HG03045 (cell line): ENCODE data around the gene COL23A1.

Experiments
- ATAC-seq: cut with Tn5 transposase; IDR thresholded peaks from one replicate; pipeline ENCODE4 v1.9.1; 2021; ENCODE audit warnings: mild to moderate bottlenecking, moderate library complexity; ENCODE audit not compliant: unreplicated experiment

Gene COL23A1

DNA sequence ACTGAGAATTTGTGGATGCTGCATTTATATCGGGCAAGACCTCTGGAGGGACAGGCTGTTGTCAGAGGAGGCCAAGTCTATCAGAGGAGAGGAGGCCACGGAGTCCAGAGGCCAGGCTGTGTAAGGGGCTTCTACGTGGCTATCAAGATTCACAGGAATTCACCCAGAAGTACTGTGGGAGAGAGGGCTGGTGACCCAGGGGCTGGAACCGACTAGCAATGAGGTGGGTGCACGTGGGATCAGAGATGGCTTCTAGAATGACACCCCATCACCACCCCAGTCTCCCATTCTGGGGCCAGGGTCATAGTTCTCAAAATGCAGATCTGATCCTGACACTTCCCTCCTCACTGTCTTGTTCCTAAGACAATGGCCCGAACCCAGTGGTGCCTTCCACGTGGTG lies 296.4 kb downstream of the COL23A1 start:
- no peak for ATAC-seq

DNA sequence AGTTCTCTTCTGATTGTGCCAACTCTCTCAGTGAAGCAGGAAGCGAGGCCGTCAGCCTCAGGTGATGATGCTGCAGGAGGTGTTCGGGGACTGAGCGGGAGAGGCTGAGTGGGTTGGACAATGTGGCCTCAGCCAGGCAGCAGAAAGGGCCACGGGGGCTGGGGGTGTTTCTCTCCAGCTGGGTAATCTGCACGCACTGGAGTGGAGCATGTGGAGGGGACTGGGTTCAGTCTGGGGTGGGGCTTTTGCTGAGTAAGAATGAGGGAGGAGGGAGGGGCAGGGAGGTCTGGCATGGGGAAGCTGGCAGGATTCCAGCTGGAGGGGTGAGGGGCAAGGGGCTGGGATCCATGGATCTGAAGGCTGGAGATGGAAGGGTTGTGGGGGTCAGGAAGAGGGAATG lies 296.8 kb downstream of the COL23A1 start:
- no peak for ATAC-seq

DNA sequence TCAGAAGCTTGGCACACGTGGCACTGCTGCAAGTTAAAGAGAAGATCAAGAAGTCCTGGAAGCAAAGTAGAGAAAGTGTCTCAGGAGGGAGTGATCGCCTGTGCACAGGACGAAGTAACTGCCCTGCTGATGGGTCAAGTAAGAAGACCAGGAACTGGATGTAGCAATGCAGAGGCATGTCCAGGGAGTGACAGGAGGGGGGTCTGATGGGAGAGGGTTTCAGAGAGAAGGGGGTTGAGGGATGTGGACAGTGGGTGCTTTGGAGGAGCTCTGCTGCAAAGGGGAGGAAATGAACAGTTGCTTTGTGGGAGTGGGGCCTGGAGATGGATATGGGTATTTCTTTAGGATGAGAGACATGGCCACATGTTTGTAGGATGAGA lies 297.4 kb downstream of the COL23A1 start:
- no peak for ATAC-seq

DNA sequence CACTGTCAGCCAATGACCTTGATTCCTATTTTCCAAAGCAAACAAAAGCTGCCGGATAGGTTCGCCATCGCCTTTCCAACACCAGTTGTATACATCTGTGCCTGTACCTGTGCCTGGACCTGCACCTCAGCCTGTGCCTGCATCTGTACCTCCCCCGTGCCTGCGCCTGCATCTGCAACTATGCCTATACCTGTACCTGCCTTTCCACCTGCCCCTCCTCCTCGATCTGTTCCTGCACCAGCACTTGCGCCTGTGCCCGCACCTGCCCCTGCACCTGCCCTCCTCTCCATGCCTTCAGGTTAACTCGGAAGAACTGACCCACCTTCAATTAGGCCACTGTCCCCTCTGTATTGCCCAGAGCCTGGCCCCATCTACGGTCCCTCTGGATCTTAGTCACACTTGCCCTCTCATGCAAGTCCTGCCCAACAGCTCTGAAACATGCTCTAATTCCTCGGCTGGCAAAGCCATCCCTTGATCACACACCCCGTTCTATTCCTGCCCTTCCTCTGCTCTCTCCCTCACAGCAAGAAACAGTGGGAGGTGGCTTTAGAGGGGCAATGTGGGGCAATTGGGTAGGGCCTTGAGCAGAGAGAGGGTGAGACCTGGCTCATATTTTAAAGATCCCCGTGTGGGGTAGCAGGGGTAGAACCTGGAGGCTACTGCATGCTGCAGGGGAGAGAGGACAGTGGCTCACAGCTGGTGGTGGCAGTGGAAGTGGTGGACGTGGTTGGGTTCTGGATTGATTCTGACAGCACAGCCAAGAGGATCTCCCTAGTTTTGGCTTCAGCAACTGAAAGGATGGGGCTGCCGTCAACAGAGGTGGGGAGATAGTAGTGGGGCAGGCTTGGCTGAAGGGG lies 298.0 kb downstream of the COL23A1 start:
- ATAC-seq, result no peak

DNA sequence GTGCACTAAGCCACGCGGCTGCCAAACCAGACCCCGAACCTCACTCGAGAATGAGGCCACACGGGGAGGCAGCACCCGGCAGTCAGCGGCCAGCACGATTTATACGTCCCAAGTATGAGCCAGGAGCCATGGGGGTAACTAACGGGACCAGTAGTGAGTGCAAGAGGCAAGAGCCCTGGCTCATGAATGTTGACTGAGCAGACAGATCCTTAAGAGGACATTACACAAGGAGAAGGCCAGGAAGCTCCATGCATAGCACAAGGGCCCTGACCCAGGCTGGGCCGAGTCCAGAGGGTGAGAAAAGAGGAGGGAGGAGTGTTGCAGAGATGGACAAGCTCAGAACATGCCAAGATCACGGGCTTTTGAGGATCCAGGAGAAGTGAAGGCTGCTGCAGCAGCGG lies 299.0 kb downstream of the COL23A1 start:
- no peak for ATAC-seq

DNA sequence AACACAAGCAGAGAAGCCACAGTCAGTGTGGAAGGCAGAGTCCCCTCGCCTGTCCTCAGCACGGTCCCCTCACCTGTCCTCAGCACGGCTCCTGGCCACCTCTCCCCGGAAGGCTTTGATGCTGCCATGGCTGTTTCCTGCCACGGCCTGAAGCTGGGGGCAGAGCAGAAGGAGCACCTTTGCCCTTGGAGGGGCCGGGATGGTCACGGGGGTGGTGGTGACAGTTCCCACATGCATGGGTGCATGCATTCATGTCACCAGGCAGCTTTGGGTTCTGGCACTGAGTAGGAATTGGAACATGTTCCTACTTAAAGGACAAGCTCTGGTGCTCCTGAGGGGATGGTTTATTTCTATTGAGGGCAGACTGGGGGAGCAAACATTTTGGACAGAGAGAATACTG lies 299.8 kb downstream of the COL23A1 start:
- no peak for ATAC-seq

DNA sequence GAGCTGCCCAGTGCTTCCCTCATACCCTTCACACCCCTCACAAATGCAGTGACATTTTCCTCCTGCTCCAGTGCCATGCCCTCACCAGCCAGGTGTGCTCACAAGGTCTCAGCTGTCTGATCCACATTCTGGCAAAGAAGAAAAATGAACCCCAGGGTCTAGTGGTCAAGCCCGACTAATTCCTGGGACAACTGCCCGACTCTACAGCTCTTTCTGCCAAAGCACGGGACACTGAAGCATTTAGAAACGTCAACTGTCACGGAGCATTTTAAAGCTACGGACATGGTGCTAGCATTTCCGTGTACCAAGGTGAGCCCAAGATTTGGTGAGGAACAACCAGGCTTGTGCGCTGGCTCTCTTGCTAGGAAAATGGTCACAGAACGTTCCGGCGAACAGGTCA lies 300.8 kb downstream of the COL23A1 start:
- ATAC-seq, result no peak

DNA sequence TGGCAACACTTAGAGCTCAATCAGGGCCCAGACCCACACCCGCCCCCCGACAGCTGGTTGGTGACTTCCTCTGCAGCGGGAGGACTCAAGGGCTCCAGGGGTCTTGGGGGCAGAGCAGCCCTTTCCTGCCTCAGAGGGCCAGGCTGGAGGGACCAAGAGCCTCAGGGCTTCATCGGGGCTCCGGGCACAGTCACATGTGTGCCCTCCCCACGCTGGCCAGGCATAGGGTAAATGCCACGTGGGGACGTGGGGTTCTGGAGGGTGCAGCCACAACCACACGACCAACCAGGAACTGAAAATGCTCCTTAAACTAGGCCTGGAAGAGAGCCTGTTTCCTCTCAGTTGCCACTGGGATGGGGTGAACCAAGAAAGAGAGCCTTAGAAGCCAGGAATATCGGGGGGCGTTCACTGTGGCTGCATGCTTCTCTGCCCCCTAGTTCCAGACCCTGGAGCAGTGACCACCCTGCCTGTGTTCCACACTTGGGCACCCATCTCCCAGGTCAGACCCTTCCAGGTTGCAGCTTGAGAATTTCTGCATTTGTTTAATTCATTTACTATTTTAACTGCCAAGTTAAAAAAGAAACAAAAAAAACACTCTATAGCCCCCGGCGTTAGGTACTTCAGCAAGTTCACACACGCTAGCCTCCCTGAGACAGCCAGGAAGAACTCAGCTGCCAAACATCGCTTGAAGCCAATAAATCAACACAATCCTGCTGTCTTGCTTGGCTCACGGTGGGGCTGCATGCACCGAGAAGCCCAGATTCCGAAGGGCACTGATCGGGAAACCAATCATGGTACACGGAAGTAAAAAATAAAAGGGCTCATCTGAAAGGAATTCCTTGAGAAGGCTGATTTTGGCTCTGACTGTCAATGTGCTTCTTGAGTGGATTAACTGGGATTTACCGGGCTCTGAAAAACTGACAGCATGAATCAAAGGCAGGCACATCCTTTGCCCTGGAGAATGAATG lies 301.5 kb downstream of the COL23A1 start:
- no peak for ATAC-seq

DNA sequence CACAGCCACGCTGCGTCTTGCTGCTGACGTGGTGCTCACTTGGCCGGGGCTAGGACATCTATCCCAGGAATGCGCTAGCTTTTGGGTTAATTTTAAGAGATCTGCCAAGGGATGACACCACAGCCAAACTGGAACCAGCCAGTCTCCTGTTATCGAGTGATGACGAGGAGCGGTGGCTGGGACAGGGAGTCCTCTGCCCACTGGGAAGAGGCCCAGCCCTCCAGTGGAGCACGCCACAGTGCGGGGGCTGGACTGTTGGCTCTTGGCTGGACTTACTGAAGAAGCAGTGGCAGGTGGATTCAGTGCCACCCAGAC lies 302.4 kb downstream of the COL23A1 start:
- no peak for ATAC-seq

DNA sequence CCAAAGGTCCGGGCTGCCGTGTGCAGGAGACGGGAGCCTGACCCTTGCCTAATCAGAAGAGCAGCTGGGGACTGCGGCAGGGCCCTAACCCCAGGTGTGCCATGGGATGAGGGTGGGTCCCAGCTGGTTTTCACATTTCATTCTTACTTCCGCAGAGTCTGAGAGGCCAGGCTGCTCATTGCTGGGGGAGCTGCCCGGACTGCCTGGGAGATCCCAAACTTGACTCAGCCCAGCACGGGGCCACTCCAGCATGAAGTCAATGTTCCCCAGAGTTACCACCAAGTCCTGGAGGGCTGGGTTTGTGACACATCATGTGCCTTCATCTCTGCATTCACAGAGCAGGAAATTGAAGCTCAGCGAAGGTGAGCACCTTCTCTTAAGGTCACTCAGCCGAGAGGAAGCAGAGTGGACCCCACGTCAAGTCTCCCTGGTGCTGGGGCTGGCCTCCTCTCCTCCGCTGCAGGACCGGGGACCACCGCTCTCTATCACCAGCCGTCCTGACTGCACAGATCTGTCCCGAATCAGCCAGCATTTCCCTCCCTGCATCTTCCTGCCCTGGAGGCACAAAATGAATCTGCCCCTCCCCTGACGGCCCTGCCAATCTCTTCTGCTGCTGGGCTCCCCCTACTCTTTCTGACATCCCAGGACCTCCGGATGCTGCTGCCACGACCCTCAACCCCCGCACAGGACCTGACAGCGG lies 303.0 kb downstream of the COL23A1 start:
- no peak for ATAC-seq

DNA sequence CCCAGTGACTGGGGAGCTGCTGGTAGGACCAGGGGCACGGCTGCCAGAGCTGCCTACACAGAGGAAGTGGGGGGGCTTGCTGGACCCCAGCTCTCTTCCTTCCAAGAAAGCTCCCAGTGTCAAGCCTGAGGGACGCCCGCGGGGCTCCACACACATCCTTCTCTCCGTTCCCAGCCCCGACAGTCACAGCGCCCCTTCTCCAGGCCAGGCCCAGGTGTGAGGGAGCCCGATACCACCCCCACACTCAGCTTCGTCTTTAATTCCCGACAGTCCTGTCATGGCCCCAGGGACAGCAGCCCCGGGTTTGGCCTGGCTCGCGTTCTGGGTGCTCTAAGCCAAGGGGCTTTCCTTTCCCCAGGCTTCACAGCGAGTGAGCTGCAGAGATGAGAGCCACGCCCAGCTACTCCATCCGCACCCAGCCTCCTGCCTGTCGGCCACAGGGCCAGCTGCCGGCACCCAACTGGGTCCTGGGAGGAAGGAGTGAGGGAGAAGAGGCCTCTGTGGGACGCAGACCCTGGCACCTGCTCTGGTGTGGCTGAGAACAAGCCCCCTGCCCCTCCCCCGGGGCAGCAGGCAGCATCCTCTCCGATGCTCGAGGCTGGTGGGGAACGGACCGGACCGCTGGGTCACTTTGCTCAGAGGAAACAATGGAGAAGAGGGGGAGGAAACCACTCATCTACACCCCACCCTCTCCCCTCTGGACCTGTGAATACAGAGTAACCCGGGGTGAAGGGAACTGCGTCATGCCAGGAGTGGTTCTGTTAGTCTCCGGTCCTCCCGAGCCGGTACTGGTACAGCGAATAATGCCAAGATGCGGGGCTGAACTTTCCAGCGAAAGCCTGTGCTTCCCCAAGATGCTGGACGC lies 303.7 kb downstream of the COL23A1 start:
- ATAC-seq, result no peak

DNA sequence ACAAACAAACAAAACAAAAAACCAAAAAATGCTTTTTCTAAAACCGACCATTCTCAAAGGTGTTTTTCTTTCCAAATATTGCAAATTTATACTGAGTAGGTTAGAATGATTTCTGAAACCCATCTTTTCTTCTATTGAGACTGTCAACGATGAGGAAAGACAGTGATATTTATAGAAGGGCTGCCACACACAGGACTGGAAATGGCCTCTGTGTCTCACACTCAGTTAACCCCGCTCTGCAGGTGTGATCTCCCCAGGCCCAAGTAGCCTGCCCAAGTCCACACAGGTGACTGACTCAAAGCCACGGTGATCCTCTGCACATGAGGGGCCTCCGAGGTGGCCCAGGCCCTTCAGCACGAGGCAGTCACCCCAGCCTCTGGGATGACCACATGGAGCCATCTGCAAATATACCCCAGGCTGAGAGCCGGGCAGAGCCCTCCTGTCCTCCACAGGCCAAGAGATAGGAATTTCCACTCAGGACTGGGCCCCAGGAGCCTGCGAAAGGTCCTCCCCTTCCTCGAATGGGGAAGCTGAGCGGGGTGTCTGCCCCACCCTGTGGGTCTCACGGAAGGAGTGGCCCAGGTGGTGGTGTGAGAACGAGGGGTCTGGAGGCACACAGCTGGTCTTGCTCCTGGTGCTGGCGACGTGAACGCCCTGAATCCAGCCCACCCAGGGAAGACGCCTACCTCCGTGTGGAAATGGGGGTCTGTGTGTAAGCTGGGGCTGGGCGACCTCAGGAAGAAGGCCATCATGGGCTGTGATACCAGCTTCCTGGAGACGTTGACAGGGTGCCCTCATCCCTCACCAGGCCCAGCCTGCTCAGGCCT lies 304.6 kb downstream of the COL23A1 start:
- no peak for ATAC-seq

DNA sequence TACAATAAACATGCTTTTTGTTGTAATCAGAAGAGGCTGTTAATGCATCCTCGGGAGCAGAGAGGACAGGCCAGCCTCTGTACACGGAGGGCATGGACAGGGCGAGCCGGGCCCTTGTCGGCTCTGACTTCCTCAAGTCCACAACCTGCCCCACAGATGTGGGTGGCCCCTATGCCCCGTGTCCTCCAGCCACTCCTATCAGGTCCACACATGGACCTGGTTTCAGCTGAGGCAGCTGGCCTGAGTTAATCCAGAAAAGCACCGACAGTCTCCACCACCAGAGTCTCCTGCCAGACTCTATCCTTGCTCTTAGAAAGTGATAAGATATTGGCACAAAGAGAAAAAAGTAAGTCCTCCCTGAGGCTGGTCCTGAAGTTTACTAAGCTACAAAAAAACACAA lies 305.2 kb downstream of the COL23A1 start:
- no peak for ATAC-seq

DNA sequence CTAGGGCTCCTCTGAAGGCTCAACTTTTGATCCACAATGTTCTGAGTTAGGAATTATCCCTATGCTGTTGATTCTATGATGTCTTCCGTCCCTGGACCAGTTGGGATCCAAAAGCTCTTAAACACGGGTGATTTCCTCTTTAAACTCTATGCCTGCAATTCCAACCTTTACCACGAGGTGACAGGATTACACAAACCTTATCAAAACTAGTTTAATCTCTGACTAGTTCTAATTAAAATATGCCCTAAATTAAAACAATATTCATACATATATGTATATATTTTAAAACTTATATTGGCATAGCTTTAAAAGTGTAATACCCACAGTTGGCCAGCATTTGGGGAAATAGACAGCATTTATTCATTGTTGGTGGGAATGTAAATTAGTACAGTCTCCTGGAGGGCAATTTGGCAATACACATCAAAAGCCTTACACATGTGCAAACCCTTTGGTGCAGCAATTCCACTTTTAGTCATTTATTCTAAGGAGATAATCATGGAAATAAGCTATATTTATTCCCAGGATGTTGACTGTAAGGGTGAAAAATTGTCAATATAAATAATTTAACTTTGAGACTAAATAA lies 306.0 kb downstream of the COL23A1 start:
- no peak for ATAC-seq

DNA sequence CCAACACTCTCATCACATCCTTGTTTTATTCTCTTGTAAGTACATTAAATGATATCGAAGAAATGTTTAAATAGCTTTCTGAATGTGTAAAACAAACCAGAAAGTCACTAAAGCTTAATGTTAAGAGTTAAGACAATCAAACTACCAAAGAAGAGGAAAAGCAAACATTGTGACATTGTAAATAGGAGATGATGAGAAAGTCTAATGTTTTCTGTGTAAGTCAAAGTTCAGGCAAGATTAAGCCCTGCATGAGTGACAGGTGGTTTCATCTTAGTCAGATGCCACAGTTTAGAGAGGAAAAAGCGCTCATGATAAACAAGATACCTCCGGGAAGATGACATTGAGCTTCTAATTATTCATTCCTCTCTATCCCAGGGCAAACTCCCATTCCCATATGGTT lies 306.7 kb downstream of the COL23A1 start:
- no peak for ATAC-seq

DNA sequence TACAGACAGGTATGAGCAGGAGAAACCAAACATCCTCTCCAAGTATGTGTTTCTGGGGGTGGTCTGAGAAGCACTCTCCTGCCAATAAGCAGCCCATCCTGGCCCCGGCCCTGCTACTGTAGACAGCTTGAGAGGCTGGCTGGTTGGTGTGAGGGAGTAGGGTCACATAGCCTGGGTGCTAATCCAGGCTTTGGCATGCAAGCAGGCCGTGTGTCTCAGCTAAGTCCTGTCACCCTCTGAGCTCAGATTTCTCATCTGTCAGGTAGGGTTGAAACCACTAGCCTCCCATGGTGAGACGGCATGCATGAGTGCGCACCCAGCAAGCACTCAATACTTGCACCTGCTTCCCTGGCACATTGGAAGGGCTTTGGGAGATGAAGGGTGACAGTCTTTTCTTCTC lies 307.8 kb downstream of the COL23A1 start:
- no peak for ATAC-seq

DNA sequence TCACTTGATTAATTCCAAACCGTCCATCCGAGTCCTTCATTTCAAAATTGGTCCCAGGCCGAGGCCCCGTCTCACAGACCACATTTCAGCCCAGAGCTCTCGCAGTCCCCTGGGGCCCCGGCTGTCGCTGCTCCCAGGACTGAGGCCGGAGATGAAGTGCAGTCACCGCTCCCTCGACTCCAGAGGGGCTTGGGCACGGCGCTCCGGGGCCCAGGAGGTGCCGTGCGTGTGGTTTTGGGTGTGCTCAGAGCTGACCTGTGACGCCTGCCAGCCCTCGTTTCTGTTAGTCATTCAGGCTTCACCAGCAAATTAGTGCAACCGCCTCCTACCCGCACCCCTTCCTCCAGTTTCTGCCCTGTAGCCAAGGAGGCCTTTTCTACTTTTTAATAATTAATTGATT lies 308.9 kb downstream of the COL23A1 start:
- no peak for ATAC-seq

DNA sequence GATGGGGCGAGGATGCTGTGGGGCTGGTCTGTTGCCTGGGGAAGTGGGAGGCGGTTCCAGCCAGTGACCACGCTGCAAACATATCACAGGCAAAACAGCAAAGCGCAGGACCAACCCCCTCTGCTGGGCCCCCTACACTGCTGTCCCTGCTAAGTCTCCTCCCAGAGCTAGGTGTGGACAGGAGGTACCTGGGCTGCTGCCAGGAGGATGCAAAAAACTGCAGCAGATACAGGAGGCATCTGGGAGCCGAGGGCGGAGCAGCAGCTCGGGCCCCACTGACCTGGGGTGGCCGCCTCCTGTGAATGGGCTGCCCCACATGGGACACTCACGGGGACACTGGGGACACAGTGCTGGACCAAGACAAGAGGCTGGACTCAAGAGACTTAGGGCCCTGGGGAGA lies 309.6 kb downstream of the COL23A1 start:
- no peak for ATAC-seq

DNA sequence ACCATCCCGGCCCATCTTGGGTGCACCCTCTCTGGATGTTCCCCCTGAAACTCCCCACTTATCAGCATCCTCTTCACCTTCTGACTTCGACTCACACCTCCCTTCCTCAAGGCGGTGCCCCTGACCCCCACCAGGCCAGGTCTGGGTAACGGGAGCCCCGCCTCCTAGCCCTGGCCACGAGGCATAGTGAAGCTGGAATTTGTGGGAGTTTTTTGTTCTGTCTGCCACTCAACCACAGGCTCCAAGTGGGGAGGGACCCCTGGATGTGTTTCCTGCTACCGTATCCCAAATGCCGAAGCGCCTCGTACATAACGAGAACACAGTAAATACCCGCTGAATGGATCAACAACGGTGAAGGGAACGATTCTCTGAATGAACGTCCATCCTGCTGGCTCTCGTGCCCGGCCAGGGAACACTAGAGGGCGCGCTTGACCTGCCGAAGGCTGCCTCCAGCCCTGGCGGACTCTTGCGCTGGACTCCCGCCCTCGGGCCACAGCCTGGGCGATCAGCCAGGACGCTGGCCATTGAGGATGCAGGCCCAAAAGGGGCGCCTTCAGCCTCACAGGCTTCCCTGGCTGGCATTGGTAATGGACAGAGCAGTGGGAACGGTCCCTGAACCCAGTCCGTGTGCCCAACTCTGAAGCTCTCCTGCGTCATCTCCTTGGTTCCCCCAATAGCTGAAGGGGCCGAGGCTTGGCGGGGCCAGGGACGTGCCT lies 310.3 kb downstream of the COL23A1 start:
- ATAC-seq, result no peak
